DOHH2 (cell line): ENCODE results near the gene USH1C.

Experiments
- H3F3A ChIP-seq: fragments of 200-600 bp; sonication (generic), shearing (Covaris generic); 2 replicates; pipeline ENCODE4 v1.6.0; 2016; ENCODE audit warnings: antibody characterized with exemption, mild to moderate bottlenecking; ENCODE audit not compliant: control insufficient read depth, insufficient read depth
- H3K27ac ChIP-seq: fragments of 200-600 bp; sonication (generic); 2 replicates; pipeline ENCODE4 v1.5.1; 2014; ENCODE audit warnings: low read depth, mild to moderate bottlenecking, low read length, moderate library complexity
- H3K27me3 ChIP-seq: fragments of 200-600 bp; sonication (generic); 2 replicates; pipeline ENCODE4 v1.6.1; 2014; ENCODE audit warnings: mild to moderate bottlenecking, low read length, mixed read lengths; ENCODE audit not compliant: control insufficient read depth
- H3K36me3 ChIP-seq: fragments of 200-600 bp; sonication (generic); 2 replicates; pipeline ENCODE4 v1.6.1; 2014; ENCODE audit warnings: mild to moderate bottlenecking, low read length, moderate library complexity, mixed read lengths; ENCODE audit not compliant: control insufficient read depth
- H3K4me1 ChIP-seq: fragments of 200-600 bp; sonication (generic); 2 replicates; pipeline ENCODE4 v1.6.1; 2014; ENCODE audit warnings: mild to moderate bottlenecking, low read length, mixed read lengths; ENCODE audit not compliant: control insufficient read depth
- H3K4me2 ChIP-seq: fragments of 200-600 bp; sonication (generic); 2 replicates; pipeline ENCODE4 v1.6.0; 2014; ENCODE audit warnings: mild to moderate bottlenecking, low read length, moderate library complexity
- H3K4me3 ChIP-seq: fragments of 200-600 bp; sonication (generic); 2 replicates; pipeline ENCODE4 v1.5.1; 2014; ENCODE audit warnings: mild to moderate bottlenecking, low read length, mixed read lengths
- H3K79me2 ChIP-seq: fragments of 200-600 bp; sonication (generic); 2 replicates; pipeline ENCODE4 v1.6.1; 2014; ENCODE audit warnings: mild to moderate bottlenecking, low read length, mixed read lengths; ENCODE audit not compliant: control insufficient read depth
- H3K9me2 ChIP-seq: fragments of 200-600 bp; sonication (generic); replicated peaks from 2 replicates; pipeline ENCODE4 v1.6.1; 2014; ENCODE audit warnings: mild to moderate bottlenecking, low read length, mixed read lengths; ENCODE audit not compliant: control insufficient read depth
- H3K9me3 ChIP-seq: fragments of 200-600 bp; sonication (generic); 2 replicates; pipeline ENCODE4 v1.6.1; 2014; ENCODE audit warnings: antibody characterized with exemption, low read length, mixed read lengths; ENCODE audit not compliant: control insufficient read depth, insufficient read depth
- H4K20me1 ChIP-seq: fragments of 200-600 bp; sonication (generic); 2 replicates; pipeline ENCODE4 v1.6.0; 2014; ENCODE audit warnings: low read depth, mild to moderate bottlenecking, antibody characterized with exemption, low read length, moderate library complexity; ENCODE audit not compliant: control insufficient read depth, insufficient read depth
- EZH2phosphoT487 ChIP-seq: fragments of 200-600 bp; sonication (generic); IDR thresholded peaks from 2 replicates; pipeline ENCODE4 v1.6.1; 2017; ENCODE audit warnings: borderline replicate concordance, mild to moderate bottlenecking, antibody characterized with exemption, low read length, moderate library complexity, mixed read lengths
- TF ChIP-seq, protein P1 (sequence below): fragments of 200-600 bp; sonication (generic); IDR thresholded peaks from one replicate; pipeline ENCODE4 v1.5.1; 2014; ENCODE audit warnings: antibody characterized with exemption, mild to moderate bottlenecking, low read depth, low read length; ENCODE audit not compliant: poor library complexity, severe bottlenecking

Gene USH1C

DNA sequence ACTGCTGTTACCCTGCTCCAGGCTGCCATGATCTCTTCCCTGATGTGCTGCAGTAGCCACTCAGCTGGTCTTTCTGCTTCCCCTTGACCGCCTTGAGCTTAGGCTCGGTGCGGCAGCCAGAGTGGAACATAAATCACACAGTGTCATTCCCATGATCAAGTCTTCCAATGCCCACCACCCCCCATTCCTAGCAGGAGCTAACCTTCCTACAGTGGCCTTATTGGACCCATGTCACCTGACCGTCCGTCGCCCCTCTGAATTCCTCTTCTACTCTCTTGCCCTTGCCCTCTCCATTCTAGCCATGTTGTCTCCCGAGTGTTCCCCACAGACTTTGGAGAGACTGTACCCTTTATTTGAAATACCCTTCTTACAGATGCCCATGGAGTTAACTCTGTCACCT, 46.2 kb upstream of the USH1C start:
- Histone ChIP-seq H3K36me3 (no peaks in the 10 kb centered on the region), H3K79me2 (no peaks in the 10 kb centered on the region), H3K4me1 (no peaks in the 10 kb centered on the region), H3K27me3 (no peaks in the 10 kb centered on the region), H3F3A (no peaks in the 10 kb centered on the region), H3K9me3 (no peaks in the 10 kb centered on the region), H3K4me3 (no peak overlapping the region), H4K20me1 (no peaks in the 10 kb centered on the region), H3K9me2 (no peaks in the 10 kb centered on the region), H3K27ac (no peak overlapping the region), H3K4me2 (no peak overlapping the region)
- TF ChIP-seq EZH2phosphoT487, result no peak
- TF ChIP-seq, protein P1, sequence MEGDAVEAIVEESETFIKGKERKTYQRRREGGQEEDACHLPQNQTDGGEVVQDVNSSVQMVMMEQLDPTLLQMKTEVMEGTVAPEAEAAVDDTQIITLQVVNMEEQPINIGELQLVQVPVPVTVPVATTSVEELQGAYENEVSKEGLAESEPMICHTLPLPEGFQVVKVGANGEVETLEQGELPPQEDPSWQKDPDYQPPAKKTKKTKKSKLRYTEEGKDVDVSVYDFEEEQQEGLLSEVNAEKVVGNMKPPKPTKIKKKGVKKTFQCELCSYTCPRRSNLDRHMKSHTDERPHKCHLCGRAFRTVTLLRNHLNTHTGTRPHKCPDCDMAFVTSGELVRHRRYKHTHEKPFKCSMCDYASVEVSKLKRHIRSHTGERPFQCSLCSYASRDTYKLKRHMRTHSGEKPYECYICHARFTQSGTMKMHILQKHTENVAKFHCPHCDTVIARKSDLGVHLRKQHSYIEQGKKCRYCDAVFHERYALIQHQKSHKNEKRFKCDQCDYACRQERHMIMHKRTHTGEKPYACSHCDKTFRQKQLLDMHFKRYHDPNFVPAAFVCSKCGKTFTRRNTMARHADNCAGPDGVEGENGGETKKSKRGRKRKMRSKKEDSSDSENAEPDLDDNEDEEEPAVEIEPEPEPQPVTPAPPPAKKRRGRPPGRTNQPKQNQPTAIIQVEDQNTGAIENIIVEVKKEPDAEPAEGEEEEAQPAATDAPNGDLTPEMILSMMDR, result no peak

DNA sequence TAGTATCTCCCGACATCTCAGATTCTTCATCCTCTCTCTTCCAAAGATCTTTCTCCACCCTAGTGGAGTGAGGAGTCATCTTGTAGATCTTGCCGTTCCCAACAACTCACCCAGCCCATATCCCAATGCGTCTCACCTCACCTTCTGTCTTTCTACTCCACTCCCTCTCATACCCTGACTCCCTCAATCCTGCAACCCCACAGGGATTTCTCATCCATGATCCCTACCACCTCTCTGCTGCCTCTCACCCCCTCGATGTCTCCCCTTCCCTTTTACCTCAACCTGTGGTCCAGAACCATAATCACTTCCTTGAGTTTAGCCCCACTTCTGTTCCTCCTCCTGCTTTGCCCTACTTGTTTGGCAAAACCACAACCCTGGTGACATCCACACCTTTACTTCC, 44.5 kb upstream of the USH1C start:
- Histone ChIP-seq H3K27ac (no peak overlapping the region), H3K9me3 (no peaks in the 10 kb centered on the region), H4K20me1 (no peaks in the 10 kb centered on the region), H3K4me3 (no peak overlapping the region), H3K79me2 (no peaks in the 10 kb centered on the region), H3K36me3 (no peaks in the 10 kb centered on the region), H3K4me1 (no peaks in the 10 kb centered on the region), H3F3A (no peaks in the 10 kb centered on the region), H3K27me3 (no peaks in the 10 kb centered on the region), H3K4me2 (no peak overlapping the region), H3K9me2 (no peaks in the 10 kb centered on the region)
- TF ChIP-seq EZH2phosphoT487, result no peak
- TF ChIP-seq, protein P1, result no peak

DNA sequence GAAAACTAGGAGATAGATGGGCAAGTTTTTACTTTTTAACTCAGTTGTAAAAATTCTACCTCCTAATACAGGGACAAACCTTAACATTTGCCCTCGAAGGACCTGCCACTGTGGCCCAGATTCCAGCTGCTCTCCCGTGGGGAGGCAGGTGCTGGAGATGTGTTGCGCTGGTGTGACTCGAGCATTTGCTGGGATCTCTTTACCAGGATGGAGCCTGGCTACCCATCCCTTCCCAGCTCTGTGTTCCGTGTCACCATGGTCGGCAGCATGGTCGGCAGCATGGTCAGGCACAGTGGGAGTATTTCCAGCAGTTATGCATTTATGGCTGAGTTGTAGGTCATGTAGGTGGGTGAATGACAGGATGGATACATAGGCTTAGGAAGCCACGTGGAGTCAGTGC, 44.0 kb upstream of the USH1C start:
- H3K9me2 ChIP-seq, result no peaks in the 10 kb centered on the region
- H3K4me2 ChIP-seq, result no peak overlapping the region
- no peaks in the 10 kb centered on the region for H3K9me3 ChIP-seq
- H3F3A ChIP-seq, result no peaks in the 10 kb centered on the region
- no peak overlapping the region for H3K4me3 ChIP-seq
- H3K27ac ChIP-seq, result no peak overlapping the region
- no peaks in the 10 kb centered on the region for H4K20me1 ChIP-seq
- TF ChIP-seq, protein P1, result no peak
- TF ChIP-seq EZH2phosphoT487, result no peak
- H3K79me2 ChIP-seq, result no peaks in the 10 kb centered on the region
- H3K27me3 ChIP-seq, result no peaks in the 10 kb centered on the region
- no peaks in the 10 kb centered on the region for H3K4me1 ChIP-seq
- H3K36me3 ChIP-seq, result no peaks in the 10 kb centered on the region
